HG03521 (cell line): ENCODE results near the gene OR2T33.
"Not testable (repeated sequence)": the region's sequence is repeated elsewhere in the genome, so short reads cannot be mapped to it uniquely, and the experiment has no call there.

Experiments used
- ATAC-seq: cut with Tn5 transposase; IDR thresholded peaks from one replicate; pipeline ENCODE4 v1.9.1; 2021; ENCODE audit warnings: mild to moderate bottlenecking, moderate library complexity; ENCODE audit not compliant: unreplicated experiment

Gene OR2T33

GRCh38 chr1:248277876-248278275 is at the start of gene OR2T33:
OR2T33 (minus strand) TSS chr1:248277976; CDS start chr1:248273814, 4,162 bp downstream.
- no peak for ATAC-seq

GRCh38 chr1:248324468-248324867 is 46.7 kb upstream of the OR2T33 start, which contains the start of gene OR2M7:
OR2M7 (minus strand) TSS chr1:248324568; CDS start chr1:248324568, 0 bp downstream.
- ATAC-seq: no peak

- no peak for ATAC-seq
These were observed 39.0 kb upstream of the OR2T33 start for GRCh38 chr1:248316796-248317195.

- ATAC-seq: not testable (repeated sequence)
These were observed 29.0 kb upstream of the OR2T33 start for GRCh38 chr1:248306740-248307139.

- ATAC-seq: no peak
These were observed 28.3 kb upstream of the OR2T33 start for GRCh38 chr1:248306103-248306502.

GRCh38 chr1:248305672-248306071 is 27.9 kb upstream of the OR2T33 start:
- not testable (repeated sequence) for ATAC-seq

- ATAC-seq: no peak
These were observed 25.5 kb upstream of the OR2T33 start, which contains the start of gene OR2T12 for GRCh38 chr1:248303324-248303723. OR2T12 (minus strand) TSS chr1:248303424; CDS start chr1:248295578, 7,846 bp downstream.

- ATAC-seq: no peak
These were observed 10.6 kb upstream of the OR2T33 start for GRCh38 chr1:248288391-248288790.

- not testable (repeated sequence) for ATAC-seq
These were observed 4.6 kb downstream of the OR2T33 start for GRCh38 chr1:248273225-248273624.

- no peak for ATAC-seq
These were observed 9.6 kb downstream of the OR2T33 start for GRCh38 chr1:248268178-248268577.

- ATAC-seq: not testable (repeated sequence)
These were observed 18.5 kb downstream of the OR2T33 start for GRCh38 chr1:248259309-248259708.

GRCh38 chr1:248243204-248243603 is 34.6 kb downstream of the OR2T33 start:
- peak; percentile 83 for ATAC-seq

- no peak for ATAC-seq
These were observed 38.3 kb downstream of the OR2T33 start for GRCh38 chr1:248239478-248239877.

GRCh38 chr1:248231117-248231516 is 46.7 kb downstream of the OR2T33 start, which contains the start of gene OR2M4:
OR2M4 (plus strand) TSS chr1:248231417; CDS start chr1:248238929, 7,512 bp downstream.
- no peak for ATAC-seq

- ATAC-seq: no peak
These were observed 48.3 kb downstream of the OR2T33 start for GRCh38 chr1:248229360-248229908.

- no peak for ATAC-seq
These were observed 52.2 kb downstream of the OR2T33 start for GRCh38 chr1:248225537-248225936.
